Gastroesophageal sphincter (tissue), 3 donors: Measurements from ENCODE around the gene LPP.

Source experiments
- CTCF ChIP-seq, 4 experiments: fragments of 200-600 bp in 2 of 4; fragments of 450-650 bp in 2 of 4; sonication (generic) in 1 of 4; IDR thresholded peaks; one replicate each; pipeline ENCODE4 v1.5.1; 2017 to 2019; ENCODE audit warnings: antibody characterized with exemption in 4 of 4, mild to moderate bottlenecking in 2 of 4, moderate library complexity in 2 of 4
- EP300 ChIP-seq: sonication (generic); formaldehyde crosslinking; IDR thresholded peaks from one replicate; pipeline ENCODE4 v1.6.1; 2017; ENCODE audit warnings: antibody characterized with exemption, mild to moderate bottlenecking
- POLR2A ChIP-seq, 2 donors: fragments of 450-650 bp; IDR thresholded peaks; one replicate each; pipeline ENCODE4 v1.6.1; 2017; ENCODE audit warnings: antibody characterized with exemption in 2 of 2, mild to moderate bottlenecking in 2 of 2, moderate library complexity in 1 of 2
- POLR2AphosphoS5 ChIP-seq: sonication (generic); formaldehyde crosslinking; IDR thresholded peaks from one replicate; pipeline ENCODE4 v1.6.1; 2017; ENCODE audit warnings: antibody characterized with exemption

- TF ChIP-seq POLR2AphosphoS5 (no peak), CTCF (IDR thresholded peaks at IDR 0.05) (no peak), EP300 (no peak), POLR2A (IDR thresholded peaks at IDR 0.05) (no peak)
These were observed 678.2 kb downstream of the LPP start for GRCh38 chr3:188832146-188832545.
